MCF 10A (cell line): Measurements from ENCODE around the gene ATF2. TPM values are rescaled to one million over a fixed set of nuclear protein-coding genes. Genes with fewer than 3 reads are reported as not detected.

Source experiments
- BruUV-seq: library from RNA; stranded (reverse); fragments of 400-500 nt; replicated peaks from 2 replicates; lab custom pipeline; 2021; lab: Mats Ljungman, UMichigan
- CTCF ChIA-PET: fragments of 300-600 bp; sonication (Branson Sonifier 250); formaldehyde crosslinking; extraction: SDS; loops from one replicate; lab custom pipeline; 2021; ENCODE audit warnings: antibody characterized with exemption, inconsistent platforms; lab: Yijun Ruan, JAX
- POLR2A ChIA-PET: fragments of 300-600, 350-650 bp; sonication (Branson Sonifier 250); formaldehyde crosslinking; extraction: SDS; loops from one replicate; lab custom pipeline; 2020; ENCODE audit warnings: antibody characterized with exemption, inconsistent platforms; lab: Yijun Ruan, JAX
- DNase-seq: peaks from one replicate; pipeline ENCODE4 v3.0.0-alpha.2; 2018; ENCODE audit not compliant: unreplicated experiment
- H3K27ac Mint-ChIP-seq: one replicate; pipeline ENCODE4 v1.8.0; 2022; ENCODE audit warnings: mild to moderate bottlenecking, low read depth, mixed read lengths; ENCODE audit not compliant: unreplicated experiment
- H3K27me3 Mint-ChIP-seq: one replicate; pipeline ENCODE4 v1.8.0; 2022; ENCODE audit warnings: mixed read lengths; ENCODE audit not compliant: insufficient read depth, unreplicated experiment
- H3K36me3 Mint-ChIP-seq: one replicate; pipeline ENCODE4 v1.8.0; 2022; ENCODE audit warnings: mild to moderate bottlenecking, moderate library complexity, mixed read lengths; ENCODE audit not compliant: insufficient read depth, unreplicated experiment
- H3K4me1 Mint-ChIP-seq: one replicate; pipeline ENCODE4 v1.8.0; 2022; ENCODE audit warnings: mixed read lengths; ENCODE audit not compliant: insufficient read depth, unreplicated experiment
- H3K4me3 Mint-ChIP-seq: one replicate; pipeline ENCODE4 v1.8.0; 2022; ENCODE audit warnings: mild to moderate bottlenecking, moderate library complexity, mixed read lengths; ENCODE audit not compliant: unreplicated experiment
- H3K9me3 Mint-ChIP-seq: one replicate; pipeline ENCODE4 v1.8.0; 2022; ENCODE audit warnings: mixed read lengths; ENCODE audit not compliant: unreplicated experiment
- CTCF ChIP-seq: fragments of 200-600 bp; IDR thresholded peaks from one replicate; pipeline ENCODE4 v1.8.0; 2022; ENCODE audit warnings: antibody characterized with exemption, mild to moderate bottlenecking; ENCODE audit not compliant: unreplicated experiment
- intact Hi-C: fragments of 100-400 bp; cut with micrococcal nuclease; formaldehyde crosslinking; loops from 2 replicates; pipeline ENCODE4 v1.14.1; 2022
- microRNA-seq: library from miRNA; unstranded; fragments of <30 nt; microRNA quantifications from one replicate; pipeline ENCODE4 v1.2.0, GENCODE V29; 2022
- total RNA-seq: library from RNA; stranded (reverse); gene quantifications from 2 replicates; pipeline ENCODE4 v1.2.3, GENCODE V29; 2022

ATF2 gene
- total RNA-seq, 1 experiment from 2014 or later = 63.9 TPM

DNA sequence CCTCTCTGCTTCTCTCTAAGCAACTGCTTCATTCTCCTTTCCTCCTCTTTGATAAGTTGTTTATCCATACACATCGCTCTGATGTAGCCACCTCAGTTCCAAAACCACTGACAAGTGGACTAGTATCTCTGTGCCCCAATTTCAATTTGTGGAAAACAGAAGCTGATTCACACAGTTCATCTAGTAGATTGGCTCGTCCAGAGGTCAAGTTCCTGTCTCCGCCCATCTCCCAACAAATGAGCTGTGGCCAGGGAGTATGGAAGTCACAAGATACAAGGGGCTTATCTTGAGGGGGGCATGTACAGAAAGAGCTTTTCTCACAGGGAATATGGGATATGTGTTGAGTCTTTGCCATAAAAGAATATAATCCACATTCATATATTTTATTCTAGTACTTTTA lies 145.1 kb downstream of the ATF2 start:
- intact Hi-C loops = no loop called here
- Mint-ChIP-seq H3K9me3 (no peaks in the 10 kb centered on the region), H3K36me3 (no peaks in the 10 kb centered on the region), H3K27ac (no peak overlapping the region), H3K4me3 (no peak overlapping the region), H3K4me1 (no peaks in the 10 kb centered on the region), H3K27me3 (no peaks in the 10 kb centered on the region)
- ChIA-PET POLR2A (no interaction called here), CTCF (interaction anchor here (0.6 to 0.8 kb wide), 2 partner anchors 14 to 85 kb away, joined by 3 read pairs; no protein-coding TSS in a partner anchor)
- TF ChIP-seq CTCF = no peak
- no TSS peak for BruUV-seq
- DNase-seq = no peak

Small RNAs within 50 kb of the gene (microRNA-seq; reads per million reads assigned to microRNA genes)
- gene MIR933 = 4.5 reads per million, percentile 33 among the genes with 10 or more reads in this experiment

Other genes with a start within 250 kb of the ATF2 start
- gene CHN1, start 162.8 kb downstream of the ATF2 start, total RNA-seq = 4.4 and 6.0 TPM in 2 replicates
- 256 and 277 TPM in 2 replicates for gene ATP5MC3, start 13.5 kb upstream of the ATF2 start, total RNA-seq